Neural cell (in vitro differentiated cells): ENCODE results near the gene IDH3G. TPM values are rescaled to one million over a fixed set of nuclear protein-coding genes. Genes with fewer than 3 reads are reported as not detected.

Experiments used
- H2AFZ ChIP-seq: fragments of 200-600, 300-800 bp; sonication (generic), shearing (Covaris generic); 2 replicates; pipeline ENCODE4 v1.6.0; 2014; ENCODE audit warnings: low read depth, mild to moderate bottlenecking, antibody characterized with exemption, low read length, moderate library complexity
- H3F3A ChIP-seq: fragments of 200-600 bp; shearing (Covaris generic); 2 replicates; pipeline ENCODE4 v1.6.1; 2016; ENCODE audit warnings: mild to moderate bottlenecking, moderate library complexity, mixed read lengths, antibody characterized with exemption, low read length; ENCODE audit not compliant: insufficient read depth, poor library complexity, severe bottlenecking
- H3K27ac ChIP-seq: fragments of 200-600, 300-800 bp; sonication (generic), shearing (Covaris generic); 2 replicates; pipeline ENCODE4 v1.5.1; 2014; ENCODE audit warnings: mild to moderate bottlenecking, low read length, moderate library complexity
- H3K27me3 ChIP-seq: fragments of 300-800, 200-600 bp; sonication (generic), shearing (Covaris generic); 2 replicates; pipeline ENCODE4 v1.6.0; 2014; ENCODE audit warnings: mild to moderate bottlenecking, low read depth, low read length, moderate library complexity; ENCODE audit not compliant: insufficient read depth
- H3K36me3 ChIP-seq: fragments of 300-800, 200-600 bp; sonication (generic), shearing (Covaris generic); 2 replicates; pipeline ENCODE4 v1.5.1; 2014; ENCODE audit warnings: mild to moderate bottlenecking, antibody characterized with exemption, low read length, moderate library complexity; ENCODE audit not compliant: insufficient read depth
- H3K4me2 ChIP-seq: fragments of 300-800, 200-600 bp; sonication (generic), shearing (Covaris generic); 2 replicates; pipeline ENCODE4 v1.6.0; 2014; ENCODE audit warnings: mild to moderate bottlenecking, low read length
- H3K4me3 ChIP-seq: fragments of 300-800, 200-600 bp; sonication (generic), shearing (Covaris generic); 2 replicates; pipeline ENCODE4 v1.5.1; 2014; ENCODE audit warnings: mild to moderate bottlenecking, low read length, moderate library complexity
- H3K79me2 ChIP-seq: fragments of 200-600 bp; shearing (Covaris generic); replicated peaks from 2 replicates; pipeline ENCODE4 v1.6.0; 2014; ENCODE audit warnings: mild to moderate bottlenecking, low read length, moderate library complexity; ENCODE audit not compliant: insufficient read depth
- H3K9ac ChIP-seq: fragments of 300-800, 200-600 bp; sonication (generic), shearing (Covaris generic); 2 replicates; pipeline ENCODE4 v1.6.1; 2016; ENCODE audit warnings: mild to moderate bottlenecking, low read length, mixed read lengths
- H3K9me2 ChIP-seq: fragments of 200-600 bp; shearing (Covaris generic); 2 replicates; pipeline ENCODE4 v1.6.1; 2016; ENCODE audit warnings: mild to moderate bottlenecking, low read length, mixed read lengths; ENCODE audit not compliant: insufficient read depth
- H3K9me3 ChIP-seq: fragments of 200-600, 300-800 bp; sonication (generic), shearing (Covaris generic); 2 replicates; pipeline ENCODE4 v1.6.1; 2016; ENCODE audit warnings: mild to moderate bottlenecking, mixed run types, low read length, moderate library complexity, mixed read lengths
- H4K20me1 ChIP-seq: fragments of 200-600 bp; shearing (Covaris generic); 2 replicates; pipeline ENCODE4 v1.6.1; 2016; ENCODE audit warnings: mild to moderate bottlenecking, mixed run types; ENCODE audit not compliant: insufficient read depth
- CTCF ChIP-seq: fragments of 450-650 bp; IDR thresholded peaks from 2 replicates; pipeline ENCODE4 v1.5.1; 2014; ENCODE audit warnings: antibody characterized with exemption, mild to moderate bottlenecking, moderate library complexity; ENCODE audit not compliant: poor library complexity, severe bottlenecking
- EP300 ChIP-seq: fragments of 450-650 bp; conservative IDR thresholded peaks from 2 replicates; pipeline ENCODE4 v1.6.1; 2014; ENCODE audit warnings: antibody characterized with exemption, mild to moderate bottlenecking, moderate library complexity; ENCODE audit not compliant: poor library complexity, severe bottlenecking
- EZH2 ChIP-seq: fragments of 200-600, 300-800 bp; shearing (Covaris generic), sonication (generic); IDR thresholded peaks from 2 replicates; pipeline ENCODE4 v1.6.1; 2014; ENCODE audit warnings: antibody characterized with exemption, low read length, borderline replicate concordance, mild to moderate bottlenecking; ENCODE audit not compliant: insufficient read depth, poor library complexity, severe bottlenecking
- MXI1 ChIP-seq: fragments of 450-650 bp; conservative IDR thresholded peaks from 2 replicates; pipeline ENCODE4 v1.6.1; 2014; ENCODE audit warnings: antibody characterized with exemption, mild to moderate bottlenecking; ENCODE audit not compliant: poor library complexity, severe bottlenecking
- POLR2AphosphoS5 ChIP-seq: IDR thresholded peaks from 2 replicates; pipeline ENCODE4 v1.6.1; 2012
- RAD21 ChIP-seq: fragments of 450-650 bp; conservative IDR thresholded peaks from 2 replicates; pipeline ENCODE4 v1.6.1; 2014; ENCODE audit warnings: antibody characterized with exemption, mild to moderate bottlenecking, moderate library complexity
- REST ChIP-seq: IDR thresholded peaks from 2 replicates; pipeline ENCODE4 v1.6.1; 2012; ENCODE audit warnings: borderline replicate concordance
- SMC3 ChIP-seq: fragments of 450-650 bp; conservative IDR thresholded peaks from 2 replicates; pipeline ENCODE4 v1.6.1; 2014; ENCODE audit warnings: antibody characterized with exemption, mild to moderate bottlenecking, moderate library complexity; ENCODE audit not compliant: poor library complexity
- TAF1 ChIP-seq: IDR thresholded peaks from 2 replicates; pipeline ENCODE4 v1.6.1; 2012; ENCODE audit warnings: low read depth
- polyA plus RNA-seq: library from polyadenylated mRNA; depleted of rRNA; stranded (reverse); fragments of >200 nt; gene quantifications from 2 replicates; pipeline ENCODE4 v1.2.3, GENCODE V29; 2014

Gene IDH3G
- polyA plus RNA-seq, 1 donor from 2014 or later = 64.7 TPM

DNA sequence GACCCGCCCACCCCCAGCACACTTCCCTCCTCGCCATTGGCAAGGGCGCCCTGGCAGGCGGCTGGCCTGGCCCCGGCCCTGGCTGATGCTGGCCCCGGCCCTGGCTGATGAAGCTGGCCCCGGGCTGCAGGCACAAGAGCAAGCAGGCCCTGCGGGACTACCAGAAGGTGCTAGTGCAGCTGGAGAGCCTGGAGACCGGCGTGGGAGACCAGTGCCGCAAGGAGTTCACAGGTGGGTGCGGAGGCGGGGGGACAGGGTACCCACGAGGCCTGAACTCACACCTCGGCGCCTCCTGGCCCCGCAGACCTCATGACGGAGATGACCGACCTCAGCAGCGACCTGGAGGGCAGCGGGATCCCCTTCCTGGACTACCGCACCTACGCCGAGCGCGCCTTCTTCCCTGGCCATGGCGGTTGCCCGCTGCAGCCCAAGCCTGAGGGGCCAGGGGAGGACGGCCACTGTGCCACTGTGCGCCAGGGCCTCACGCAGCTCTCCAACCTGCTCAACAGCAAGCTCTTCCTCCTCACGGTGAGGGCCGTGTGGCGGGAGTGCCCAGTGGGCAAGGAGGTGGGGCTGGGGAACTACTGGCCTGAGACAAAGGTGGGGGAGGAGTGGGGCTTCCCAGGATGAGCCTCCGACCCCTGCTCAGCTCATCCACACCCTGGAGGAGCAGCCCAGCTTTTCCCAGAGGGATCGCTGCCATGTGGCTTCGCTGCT, 19.4 kb downstream of the IDH3G start:
- no peak overlapping the region for H2AFZ ChIP-seq
- no peak overlapping the region for H3K4me2 ChIP-seq
- H3K27me3 ChIP-seq = no peaks in the 10 kb centered on the region
- no peaks in the 10 kb centered on the region for H3K9me2 ChIP-seq
- TF ChIP-seq RAD21 (no peak), POLR2AphosphoS5 (no peak), MXI1 (no peak), TAF1 (no peak), EP300 (no peak), EZH2 (no peak), SMC3 (no peak), REST (no peak), CTCF (no peak)
- H3K79me2 ChIP-seq = no peaks in the 10 kb centered on the region
- H3K9me3 ChIP-seq = no peaks in the 10 kb centered on the region
- no peak overlapping the region for H3K4me3 ChIP-seq
- H3K9ac ChIP-seq = no peak overlapping the region
- no peaks in the 10 kb centered on the region for H3F3A ChIP-seq
- no peak overlapping the region for H3K27ac ChIP-seq
- H4K20me1 ChIP-seq = no peaks in the 10 kb centered on the region
- no peaks in the 10 kb centered on the region for H3K36me3 ChIP-seq

- Histone ChIP-seq H3K4me3 (no peak overlapping the region), H3K27ac (no peak overlapping the region), H3K36me3 (no peaks in the 10 kb centered on the region), H3K9me2 (no peaks in the 10 kb centered on the region), H3K9me3 (no peaks in the 10 kb centered on the region), H3K79me2 (no peaks in the 10 kb centered on the region), H3K27me3 (no peaks in the 10 kb centered on the region), H4K20me1 (no peaks in the 10 kb centered on the region), H2AFZ (no peak overlapping the region), H3F3A (no peaks in the 10 kb centered on the region), H3K4me2 (no peak overlapping the region), H3K9ac (no peak overlapping the region)
- TF ChIP-seq TAF1 = no peak
- TF ChIP-seq SMC3 = no peak
- TF ChIP-seq RAD21 = no peak
- TF ChIP-seq EP300 = no peak
- no peak for TF ChIP-seq MXI1
- TF ChIP-seq REST = no peak
- no peak for TF ChIP-seq POLR2AphosphoS5
- no peak for TF ChIP-seq CTCF
- no peak for TF ChIP-seq EZH2
Measured at GRCh38 chrX:153773741-153774575, 20.2 kb downstream of the IDH3G start.
